Loucy (cell line): ENCODE measurements around the gene MYL7.

Source experiments
- H2AFZ ChIP-seq: fragments of 200-600 bp; sonication (generic); 2 replicates; pipeline ENCODE4 v1.6.0; 2016; ENCODE audit warnings: antibody characterized with exemption, mild to moderate bottlenecking, low read length, moderate library complexity
- H3F3A ChIP-seq: fragments of 200-600 bp; 2 replicates; pipeline ENCODE4 v1.6.0; 2016; ENCODE audit warnings: antibody characterized with exemption, low read depth, mild to moderate bottlenecking
- H3K27me3 ChIP-seq: fragments of 200-600 bp; sonication (generic); 2 replicates; pipeline ENCODE4 v1.6.1; 2014; ENCODE audit warnings: low read length, mild to moderate bottlenecking; ENCODE audit not compliant: insufficient read depth, poor library complexity, severe bottlenecking
- H3K36me3 ChIP-seq: fragments of 200-600 bp; sonication (generic); 2 replicates; pipeline ENCODE4 v1.6.1; 2016; ENCODE audit warnings: low read length; ENCODE audit not compliant: insufficient read depth
- H3K4me1 ChIP-seq: fragments of 200-600 bp; sonication (generic); 2 replicates; pipeline ENCODE4 v1.5.1; 2014; ENCODE audit warnings: low read length, mild to moderate bottlenecking; ENCODE audit not compliant: insufficient read depth, poor library complexity, severe bottlenecking
- H3K4me2 ChIP-seq: fragments of 200-600 bp; sonication (generic); 2 replicates; pipeline ENCODE4 v1.6.0; 2014; ENCODE audit warnings: antibody characterized with exemption, low read length, low read depth, mild to moderate bottlenecking; ENCODE audit not compliant: poor library complexity, severe bottlenecking
- H3K4me3 ChIP-seq: fragments of 200-600 bp; sonication (generic); 2 replicates; pipeline ENCODE4 v1.5.1; 2014; ENCODE audit warnings: low read length, mild to moderate bottlenecking, mixed read lengths; ENCODE audit not compliant: poor library complexity, severe bottlenecking
- H3K79me2 ChIP-seq: fragments of 200-600 bp; sonication (generic); 2 replicates; pipeline ENCODE4 v1.6.1; 2014; ENCODE audit warnings: low read length; ENCODE audit not compliant: insufficient read depth
- H3K9ac ChIP-seq: fragments of 200-600 bp; sonication (generic); 2 replicates; pipeline ENCODE4 v1.6.0; 2014; ENCODE audit warnings: mild to moderate bottlenecking, low read depth, low read length, moderate library complexity; ENCODE audit not compliant: poor library complexity, severe bottlenecking
- H3K9me2 ChIP-seq: fragments of 200-600 bp; sonication (generic); replicated peaks from 2 replicates; pipeline ENCODE4 v1.6.1; 2016; ENCODE audit warnings: low read depth, low read length, mixed read lengths
- H3K9me3 ChIP-seq: fragments of 200-600 bp; sonication (generic); 2 replicates; pipeline ENCODE4 v1.6.1; 2014; ENCODE audit warnings: mild to moderate bottlenecking, antibody characterized with exemption, low read length, low read depth; ENCODE audit not compliant: insufficient read depth
- H4K20me1 ChIP-seq: fragments of 200-600 bp; sonication (generic); 2 replicates; pipeline ENCODE4 v1.6.0; 2014; ENCODE audit warnings: antibody characterized with exemption, low read length, mild to moderate bottlenecking; ENCODE audit not compliant: insufficient read depth, poor library complexity, severe bottlenecking
- EZH2phosphoT487 ChIP-seq: fragments of 200-600 bp; IDR thresholded peaks from 2 replicates; pipeline ENCODE4 v1.6.1; 2018; ENCODE audit warnings: antibody characterized with exemption, mild to moderate bottlenecking, moderate library complexity, borderline replicate concordance
- TF ChIP-seq, protein P1 (sequence below): fragments of 200-600 bp; sonication (generic); conservative IDR thresholded peaks from 2 replicates; pipeline ENCODE4 v1.5.1; 2014; ENCODE audit warnings: mild to moderate bottlenecking, antibody characterized with exemption, low read length

MYL7 gene

GRCh38 chr7:44096326-44096881 lies 44.7 kb downstream of the MYL7 start:
- no peaks in the 10 kb centered on the region for H3K79me2 ChIP-seq
- H2AFZ ChIP-seq: no peak overlapping the region
- peaks cover 70% of the 10 kb centered on the region for H3K4me1 ChIP-seq
- H3K9me3 ChIP-seq: no peaks in the 10 kb centered on the region
- H3F3A ChIP-seq: peaks cover 9% of the 10 kb centered on the region
- H3K27me3 ChIP-seq: no peaks in the 10 kb centered on the region
- peak overlapping the region; percentile 55 for H3K4me2 ChIP-seq
- no peak for TF ChIP-seq EZH2phosphoT487
- TF ChIP-seq, protein P1, sequence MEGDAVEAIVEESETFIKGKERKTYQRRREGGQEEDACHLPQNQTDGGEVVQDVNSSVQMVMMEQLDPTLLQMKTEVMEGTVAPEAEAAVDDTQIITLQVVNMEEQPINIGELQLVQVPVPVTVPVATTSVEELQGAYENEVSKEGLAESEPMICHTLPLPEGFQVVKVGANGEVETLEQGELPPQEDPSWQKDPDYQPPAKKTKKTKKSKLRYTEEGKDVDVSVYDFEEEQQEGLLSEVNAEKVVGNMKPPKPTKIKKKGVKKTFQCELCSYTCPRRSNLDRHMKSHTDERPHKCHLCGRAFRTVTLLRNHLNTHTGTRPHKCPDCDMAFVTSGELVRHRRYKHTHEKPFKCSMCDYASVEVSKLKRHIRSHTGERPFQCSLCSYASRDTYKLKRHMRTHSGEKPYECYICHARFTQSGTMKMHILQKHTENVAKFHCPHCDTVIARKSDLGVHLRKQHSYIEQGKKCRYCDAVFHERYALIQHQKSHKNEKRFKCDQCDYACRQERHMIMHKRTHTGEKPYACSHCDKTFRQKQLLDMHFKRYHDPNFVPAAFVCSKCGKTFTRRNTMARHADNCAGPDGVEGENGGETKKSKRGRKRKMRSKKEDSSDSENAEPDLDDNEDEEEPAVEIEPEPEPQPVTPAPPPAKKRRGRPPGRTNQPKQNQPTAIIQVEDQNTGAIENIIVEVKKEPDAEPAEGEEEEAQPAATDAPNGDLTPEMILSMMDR: no peak
- H3K4me3 ChIP-seq: peak overlapping the region; percentile 14
- no peaks in the 10 kb centered on the region for H4K20me1 ChIP-seq
- peak overlapping the region; percentile 74 for H3K9ac ChIP-seq
- no peaks in the 10 kb centered on the region for H3K36me3 ChIP-seq
- H3K9me2 ChIP-seq: no peaks in the 10 kb centered on the region

DNA sequence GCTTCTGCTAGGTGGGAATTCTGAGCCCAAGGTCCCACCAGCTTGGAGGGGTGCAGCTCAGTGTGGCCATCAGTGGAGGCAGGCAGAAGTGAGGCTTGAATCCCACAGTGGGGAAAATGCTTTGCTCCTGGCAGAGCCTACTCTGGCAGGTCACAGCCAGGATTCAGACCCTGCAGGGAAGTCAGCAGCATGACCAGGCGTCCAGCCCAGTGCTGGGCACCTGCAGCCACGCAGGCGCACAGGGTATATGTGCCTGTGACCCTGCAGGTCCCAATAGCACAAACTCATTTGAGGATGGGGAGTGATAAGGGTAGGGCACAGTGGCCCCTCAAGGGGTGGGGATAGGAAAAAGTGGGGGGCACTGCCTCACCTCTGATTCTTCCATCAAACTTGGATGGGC lies 45.4 kb downstream of the MYL7 start:
- H4K20me1 ChIP-seq: no peaks in the 10 kb centered on the region
- TF ChIP-seq, protein P1: no peak
- TF ChIP-seq EZH2phosphoT487: no peak
- peaks cover 9% of the 10 kb centered on the region for H3F3A ChIP-seq
- H3K27me3 ChIP-seq: no peaks in the 10 kb centered on the region
- peaks cover 68% of the 10 kb centered on the region for H3K4me1 ChIP-seq
- H3K9me3 ChIP-seq: no peaks in the 10 kb centered on the region
- no peak overlapping the region for H3K4me3 ChIP-seq
- H3K4me2 ChIP-seq: no peak overlapping the region
- H3K9me2 ChIP-seq: no peaks in the 10 kb centered on the region
- no peak overlapping the region for H2AFZ ChIP-seq
- peak overlapping the region; percentile 74 for H3K9ac ChIP-seq
- H3K36me3 ChIP-seq: no peaks in the 10 kb centered on the region
- no peaks in the 10 kb centered on the region for H3K79me2 ChIP-seq

GRCh38 chr7:44094883-44095592 lies 46.1 kb downstream of the MYL7 start:
- H2AFZ ChIP-seq: no peak overlapping the region
- H3K4me2 ChIP-seq: no peak overlapping the region
- peaks cover 9% of the 10 kb centered on the region for H3F3A ChIP-seq
- no peaks in the 10 kb centered on the region for H3K36me3 ChIP-seq
- no peaks in the 10 kb centered on the region for H4K20me1 ChIP-seq
- no peaks in the 10 kb centered on the region for H3K9me2 ChIP-seq
- no peaks in the 10 kb centered on the region for H3K27me3 ChIP-seq
- H3K9ac ChIP-seq: peak overlapping the region; percentile 74
- H3K79me2 ChIP-seq: no peaks in the 10 kb centered on the region
- TF ChIP-seq, protein P1: no peak
- H3K9me3 ChIP-seq: no peaks in the 10 kb centered on the region
- H3K4me3 ChIP-seq: no peak overlapping the region
- peaks cover 61% of the 10 kb centered on the region for H3K4me1 ChIP-seq
